Hepatocyte (in vitro differentiated cells): Measurements from ENCODE around the gene PAPPA2. TPM values are rescaled to one million over a fixed set of nuclear protein-coding genes. Genes with fewer than 3 reads are reported as not detected.
"Not testable (repeated sequence)": the region's sequence is repeated elsewhere in the genome, so short reads cannot be mapped to it uniquely, and the experiment has no call there.

Source experiments
- DNase-seq: peaks from one replicate; pipeline ENCODE4 v3.0.0-alpha.2; 2016; ENCODE audit warnings: low spot score
- H2AFZ ChIP-seq: fragments of 200-600 bp; sonication (generic); 2 replicates; pipeline ENCODE4 v1.6.0; 2016; ENCODE audit warnings: antibody characterized with exemption, mild to moderate bottlenecking
- H3K27ac ChIP-seq: fragments of 200-600 bp; sonication (generic); 2 replicates; pipeline ENCODE4 v1.5.1; 2016; ENCODE audit warnings: mild to moderate bottlenecking
- H3K27me3 ChIP-seq: fragments of 200-600 bp; sonication (generic); 2 replicates; pipeline ENCODE4 v1.6.1; 2016
- H3K36me3 ChIP-seq: fragments of 200-600 bp; sonication (generic); replicated peaks from 2 replicates; pipeline ENCODE4 v1.5.1; 2016; ENCODE audit warnings: low read depth; ENCODE audit not compliant: insufficient read depth
- H3K4me1 ChIP-seq: fragments of 200-600 bp; sonication (generic); 2 replicates; pipeline ENCODE4 v1.5.1; 2016; ENCODE audit warnings: mild to moderate bottlenecking, moderate library complexity; ENCODE audit not compliant: insufficient read depth
- H3K4me2 ChIP-seq: fragments of 200-600 bp; sonication (generic); 2 replicates; pipeline ENCODE4 v1.6.0; 2016
- H3K4me3 ChIP-seq: fragments of 200-600 bp; sonication (generic); 2 replicates; pipeline ENCODE4 v1.5.1; 2016; ENCODE audit warnings: mild to moderate bottlenecking
- H3K79me2 ChIP-seq: fragments of 200-600 bp; sonication (generic); 2 replicates; pipeline ENCODE4 v1.6.0; 2017; ENCODE audit warnings: mild to moderate bottlenecking
- H3K9me2 ChIP-seq: fragments of 200-600 bp; sonication (generic); replicated peaks from 2 replicates; pipeline ENCODE4 v1.6.0; 2017; ENCODE audit warnings: mild to moderate bottlenecking; ENCODE audit not compliant: insufficient read depth
- H3K9me3 ChIP-seq: fragments of 200-600 bp; sonication (generic); 2 replicates; pipeline ENCODE4 v1.5.1; 2016; ENCODE audit warnings: low read depth, mild to moderate bottlenecking
- H4K20me1 ChIP-seq: fragments of 200-600 bp; sonication (generic); 2 replicates; pipeline ENCODE4 v1.6.0; 2016; ENCODE audit warnings: mild to moderate bottlenecking; ENCODE audit not compliant: insufficient read depth, poor library complexity, severe bottlenecking
- EZH2 ChIP-seq: fragments of 200-600 bp; sonication (generic); IDR thresholded peaks from 2 replicates; pipeline ENCODE4 v1.6.1; 2016; ENCODE audit warnings: antibody characterized with exemption, mild to moderate bottlenecking, borderline replicate concordance
- EZH2phosphoT487 ChIP-seq: fragments of 200-600 bp; sonication (generic); IDR thresholded peaks from one replicate; pipeline ENCODE4 v1.6.1; 2018; ENCODE audit warnings: antibody characterized with exemption, mild to moderate bottlenecking, low read depth, moderate library complexity; ENCODE audit not compliant: unreplicated experiment, severe bottlenecking
- WGBS: methylation state at CpG from one replicate; pipeline ENCODE4 v1.1.6; 2016; ENCODE audit warnings: low lambda C conversion rate; ENCODE audit errors: missing lambda C conversion rate; 5-methylcytosine and 5-hydroxymethylcytosine counted together
- polyA plus RNA-seq: library from polyadenylated mRNA; unstranded; fragments of >200 nt; fragmentation: Nextera tagmentation; extraction: Ambion mirVana; gene quantifications from 2 replicates; pipeline ENCODE4 v1.2.1, GENCODE V29; 2016
- total RNA-seq: library from RNA; depleted of rRNA; stranded (reverse); fragments of >200 nt; gene quantifications from 2 replicates; pipeline ENCODE4 v1.2.3, GENCODE V29; 2014
- TF ChIP-seq, protein P1 (sequence below): fragments of 200-600 bp; sonication (generic); IDR thresholded peaks from 2 replicates; pipeline ENCODE4 v1.5.1; 2016; ENCODE audit warnings: antibody characterized with exemption, mild to moderate bottlenecking; ENCODE audit not compliant: poor library complexity

The PAPPA2 gene
- total and polyA plus RNA-seq, 2 experiments from 2014 or later, result 1.9 to 2.6 TPM

DNA sequence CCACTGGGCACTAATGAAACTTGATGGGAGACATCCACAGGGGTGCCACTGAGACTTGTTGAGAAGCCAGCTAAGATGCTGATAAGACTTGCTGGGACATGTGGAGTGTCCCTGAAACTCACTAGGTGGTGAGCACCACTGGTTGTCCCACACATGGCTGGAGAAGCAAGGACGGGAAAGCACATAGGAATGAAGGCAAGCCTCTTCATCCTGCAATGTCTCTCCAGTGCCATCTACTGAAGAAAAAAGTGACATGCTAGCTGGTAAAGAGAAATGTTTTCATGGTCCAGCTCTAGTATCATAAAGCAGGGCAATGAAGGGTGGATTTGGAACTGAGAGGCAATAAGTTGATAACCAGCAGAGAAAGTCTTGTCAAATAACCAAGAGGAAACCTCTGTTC lies 283.0 kb downstream of the PAPPA2 start:
- H3K4me2 ChIP-seq, result no peak overlapping the region
- H3K27ac ChIP-seq, result no peak overlapping the region
- no peak for TF ChIP-seq EZH2
- TF ChIP-seq, protein P1, sequence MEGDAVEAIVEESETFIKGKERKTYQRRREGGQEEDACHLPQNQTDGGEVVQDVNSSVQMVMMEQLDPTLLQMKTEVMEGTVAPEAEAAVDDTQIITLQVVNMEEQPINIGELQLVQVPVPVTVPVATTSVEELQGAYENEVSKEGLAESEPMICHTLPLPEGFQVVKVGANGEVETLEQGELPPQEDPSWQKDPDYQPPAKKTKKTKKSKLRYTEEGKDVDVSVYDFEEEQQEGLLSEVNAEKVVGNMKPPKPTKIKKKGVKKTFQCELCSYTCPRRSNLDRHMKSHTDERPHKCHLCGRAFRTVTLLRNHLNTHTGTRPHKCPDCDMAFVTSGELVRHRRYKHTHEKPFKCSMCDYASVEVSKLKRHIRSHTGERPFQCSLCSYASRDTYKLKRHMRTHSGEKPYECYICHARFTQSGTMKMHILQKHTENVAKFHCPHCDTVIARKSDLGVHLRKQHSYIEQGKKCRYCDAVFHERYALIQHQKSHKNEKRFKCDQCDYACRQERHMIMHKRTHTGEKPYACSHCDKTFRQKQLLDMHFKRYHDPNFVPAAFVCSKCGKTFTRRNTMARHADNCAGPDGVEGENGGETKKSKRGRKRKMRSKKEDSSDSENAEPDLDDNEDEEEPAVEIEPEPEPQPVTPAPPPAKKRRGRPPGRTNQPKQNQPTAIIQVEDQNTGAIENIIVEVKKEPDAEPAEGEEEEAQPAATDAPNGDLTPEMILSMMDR, result no peak
- no peak for TF ChIP-seq EZH2phosphoT487
- no peaks in the 10 kb centered on the region for H3K36me3 ChIP-seq
- no peak for DNase-seq
- H3K79me2 ChIP-seq, result no peaks in the 10 kb centered on the region
- no peaks in the 10 kb centered on the region for H3K9me2 ChIP-seq
- no peaks in the 10 kb centered on the region for H4K20me1 ChIP-seq
- no peaks in the 10 kb centered on the region for H3K4me1 ChIP-seq
- no peaks in the 10 kb centered on the region for H3K9me3 ChIP-seq
- no peak overlapping the region for H2AFZ ChIP-seq
- no peak overlapping the region for H3K4me3 ChIP-seq
- H3K27me3 ChIP-seq, result no peaks in the 10 kb centered on the region
- 69% methylated on average over 1 of the region's 1 CpG for WGBS

DNA sequence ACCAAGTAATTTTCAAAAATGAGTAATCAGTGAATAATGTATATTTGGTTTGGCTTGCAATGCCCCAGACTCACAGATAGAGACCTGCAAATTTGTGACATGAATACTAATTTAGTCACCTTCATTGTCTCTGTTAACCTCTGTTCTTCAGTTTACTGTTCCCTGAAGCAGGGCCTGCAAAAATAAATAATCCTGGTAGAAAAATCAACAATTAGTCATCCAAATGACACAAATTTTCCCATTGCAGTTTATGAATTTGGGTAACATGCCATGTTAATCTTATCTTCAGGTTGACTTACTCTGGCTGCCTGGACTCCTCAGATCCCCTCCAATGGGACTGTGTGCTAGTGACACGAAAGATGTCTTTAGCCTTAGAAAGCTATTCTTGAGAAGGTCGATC lies 289.5 kb downstream of the PAPPA2 start:
- H3K27me3 ChIP-seq, result no peaks in the 10 kb centered on the region
- H3K79me2 ChIP-seq, result no peaks in the 10 kb centered on the region
- no peaks in the 10 kb centered on the region for H4K20me1 ChIP-seq
- no peaks in the 10 kb centered on the region for H3K36me3 ChIP-seq
- H3K27ac ChIP-seq, result no peak overlapping the region
- H3K9me3 ChIP-seq, result no peaks in the 10 kb centered on the region
- H2AFZ ChIP-seq, result no peak overlapping the region
- no peak overlapping the region for H3K4me2 ChIP-seq
- H3K9me2 ChIP-seq, result no peaks in the 10 kb centered on the region
- no peak for DNase-seq
- H3K4me1 ChIP-seq, result no peaks in the 10 kb centered on the region
- no peak overlapping the region for H3K4me3 ChIP-seq
- 84% methylated on average over 2 of the region's 2 CpGs for WGBS
- no peak for TF ChIP-seq EZH2phosphoT487

DNA sequence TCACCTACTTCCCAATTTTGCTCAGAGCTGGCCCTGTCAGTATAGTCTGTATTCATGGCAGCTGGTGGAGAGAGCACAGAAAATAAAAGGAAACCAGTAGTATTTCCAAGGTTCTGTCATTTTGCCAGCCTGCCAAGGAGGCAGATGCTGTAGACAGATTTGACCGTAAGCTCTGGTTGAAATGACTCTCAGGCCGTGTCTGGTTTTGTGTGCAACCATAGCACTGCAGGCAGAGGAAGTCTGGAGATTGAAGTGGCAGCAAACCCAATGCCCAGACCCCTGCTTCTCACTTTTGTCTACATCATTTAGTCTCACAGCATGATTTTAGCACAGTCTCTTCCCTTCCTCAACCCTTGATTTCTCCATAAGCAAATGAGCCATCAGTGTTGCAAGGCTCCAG lies 291.7 kb downstream of the PAPPA2 start:
- no peak overlapping the region for H2AFZ ChIP-seq
- TF ChIP-seq EZH2phosphoT487 (no peak), EZH2 (no peak)
- TF ChIP-seq, protein P1, result no peak
- H3K4me1 ChIP-seq, result no peaks in the 10 kb centered on the region
- no peaks in the 10 kb centered on the region for H4K20me1 ChIP-seq
- 75% methylated on average over 2 of the region's 2 CpGs for WGBS
- no peaks in the 10 kb centered on the region for H3K9me3 ChIP-seq
- no peak overlapping the region for H3K4me3 ChIP-seq
- H3K27me3 ChIP-seq, result no peaks in the 10 kb centered on the region
- H3K36me3 ChIP-seq, result no peaks in the 10 kb centered on the region
- no peak overlapping the region for H3K27ac ChIP-seq
- H3K9me2 ChIP-seq, result no peaks in the 10 kb centered on the region
- DNase-seq, result no peak
- no peak overlapping the region for H3K4me2 ChIP-seq
- H3K79me2 ChIP-seq, result no peaks in the 10 kb centered on the region

DNA sequence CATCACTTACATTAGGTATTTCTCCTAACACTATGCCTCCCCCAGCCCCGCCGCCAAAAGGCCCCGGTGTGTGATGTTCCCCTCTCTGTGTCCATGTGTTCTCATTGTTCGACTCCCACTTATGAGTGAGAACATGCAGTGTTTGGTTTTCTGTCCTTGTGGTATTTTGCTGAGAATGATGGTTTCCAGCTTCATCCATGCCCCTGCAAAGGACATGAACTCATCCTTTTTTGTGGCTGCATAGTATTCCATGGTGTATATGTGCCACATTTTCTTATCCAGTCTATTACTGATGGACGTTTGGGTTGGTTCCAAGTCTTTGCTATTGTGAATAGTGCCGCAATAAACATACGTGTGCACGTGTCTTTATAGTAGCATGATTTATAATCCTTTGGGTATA lies 293.8 kb downstream of the PAPPA2 start:
- not testable (repeated sequence) for H4K20me1 ChIP-seq, H3K36me3 ChIP-seq, H2AFZ ChIP-seq, H3K9me2 ChIP-seq, H3K4me2 ChIP-seq, H3K79me2 ChIP-seq, DNase-seq, H3K4me3 ChIP-seq, H3K27me3 ChIP-seq, H3K4me1 ChIP-seq, H3K9me3 ChIP-seq, H3K27ac ChIP-seq
- WGBS, result 98% methylated on average over 8 of the region's 8 CpGs
